CD4-positive, alpha-beta T cell treated with Interleukin-10 for 1 hour (primary cell): ENCODE measurements around the gene TFAP2A.

Experiments used
- DNase-seq: peaks from one replicate; pipeline ENCODE4 v3.0.0-alpha.2; 2020

TFAP2A gene

GRCh38 chr6:10425975-10426780, 11.3 kb upstream of the TFAP2A start:
- no peak for DNase-seq

DNA sequence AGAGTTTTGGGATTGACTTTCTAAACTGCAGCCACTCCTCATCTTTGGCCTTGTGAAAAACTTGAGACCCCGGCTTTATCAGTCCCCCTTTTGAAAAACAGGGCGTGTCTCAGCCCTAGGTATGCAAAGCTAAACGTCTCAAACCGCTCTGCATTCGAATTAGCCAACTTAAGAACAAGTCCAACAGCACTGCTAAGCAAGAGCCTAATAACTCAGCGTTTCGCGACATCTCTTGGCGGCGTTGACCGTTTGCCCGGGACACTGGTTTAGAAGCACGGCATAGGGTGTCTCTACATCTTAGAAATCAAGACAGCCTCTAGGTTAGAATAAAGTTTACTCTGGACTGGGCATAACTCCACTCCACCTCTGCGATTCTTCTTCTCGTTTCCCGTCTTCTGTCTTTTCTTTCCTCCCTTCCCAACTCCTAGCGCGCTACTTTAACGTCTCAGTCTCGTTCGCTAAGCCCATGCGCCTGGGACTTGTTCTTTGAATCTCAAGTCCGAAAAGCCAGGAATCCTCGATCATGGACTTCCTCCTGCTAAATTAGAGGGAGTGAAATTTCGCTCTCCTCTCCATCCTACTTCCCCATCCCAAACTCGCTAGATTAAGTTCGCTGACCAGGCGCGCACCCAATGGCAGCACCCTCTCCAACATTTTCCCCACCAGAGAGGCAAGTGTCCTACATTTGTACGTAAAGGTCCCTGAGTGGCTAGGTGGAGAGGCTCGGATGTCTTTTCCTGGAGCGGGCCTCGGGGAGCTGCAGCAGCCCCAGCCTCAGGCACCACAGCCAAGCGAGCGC, 10.5 kb upstream of the TFAP2A start:
- DNase-seq, result no peak

DNA sequence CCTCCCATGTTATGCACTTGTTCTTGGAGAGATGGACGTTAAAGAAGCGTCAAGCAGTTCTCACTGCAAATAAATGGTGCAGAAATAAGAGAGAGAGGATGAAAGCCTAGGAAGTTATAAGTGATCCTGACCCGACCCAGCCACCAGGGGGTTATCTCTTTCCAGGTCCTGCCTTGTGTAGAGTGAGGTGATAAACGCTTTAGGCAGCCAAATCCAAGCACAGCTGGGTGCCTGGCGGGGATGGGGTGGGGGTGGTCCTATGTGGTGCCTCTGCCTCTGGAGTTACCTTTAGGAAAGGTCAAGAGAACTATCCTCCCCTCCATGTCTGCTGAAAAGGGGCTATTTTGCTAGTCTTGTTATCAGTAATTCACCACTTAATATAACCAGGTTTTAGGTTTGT, 9.2 kb upstream of the TFAP2A start:
- DNase-seq, result no peak

GRCh38 chr6:10422737-10423034, 7.8 kb upstream of the TFAP2A start:
- DNase-seq, result no peak

DNA sequence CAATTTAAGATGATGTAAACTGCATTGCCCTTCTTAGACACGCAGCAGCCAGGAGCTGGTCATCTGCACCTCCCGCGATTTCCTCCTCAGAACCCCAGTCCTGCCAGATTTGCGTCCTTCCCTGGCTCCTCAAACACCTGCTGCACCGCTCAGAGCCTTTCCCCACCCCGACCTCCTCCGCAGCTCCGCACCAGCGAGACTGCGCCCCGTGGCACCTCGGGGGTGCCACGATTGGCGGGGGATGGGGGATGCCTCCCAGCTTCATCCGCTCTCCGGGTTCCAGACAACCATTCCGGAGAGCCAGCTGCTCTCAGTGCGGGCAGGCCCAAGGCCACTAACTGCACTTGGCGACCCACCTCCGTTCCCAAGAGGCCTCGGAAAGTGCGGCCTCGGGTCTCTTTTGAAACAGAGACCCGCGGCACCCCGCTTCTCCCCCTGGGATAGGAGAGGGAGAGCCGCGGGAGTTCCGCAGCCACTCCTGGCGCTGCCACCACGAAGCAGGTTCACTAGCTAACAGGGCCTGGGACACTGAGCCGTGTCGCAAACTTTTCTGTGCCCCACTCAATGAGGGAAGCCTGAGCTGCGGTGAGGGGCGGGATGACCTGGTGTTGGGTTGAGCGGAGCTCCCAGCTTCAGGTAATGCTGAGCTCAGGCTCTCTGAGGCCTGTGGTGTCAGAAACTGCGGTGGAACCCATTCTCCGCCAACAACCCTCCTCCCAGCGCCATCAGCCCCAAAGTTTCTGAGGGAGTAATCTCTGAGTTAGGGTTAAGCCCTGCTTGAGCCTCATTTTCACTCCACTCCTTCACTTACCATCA, 7.3 kb upstream of the TFAP2A start:
- no peak for DNase-seq

GRCh38 chr6:10421158-10421920, 6.5 kb upstream of the TFAP2A start:
- DNase-seq, result no peak

DNA sequence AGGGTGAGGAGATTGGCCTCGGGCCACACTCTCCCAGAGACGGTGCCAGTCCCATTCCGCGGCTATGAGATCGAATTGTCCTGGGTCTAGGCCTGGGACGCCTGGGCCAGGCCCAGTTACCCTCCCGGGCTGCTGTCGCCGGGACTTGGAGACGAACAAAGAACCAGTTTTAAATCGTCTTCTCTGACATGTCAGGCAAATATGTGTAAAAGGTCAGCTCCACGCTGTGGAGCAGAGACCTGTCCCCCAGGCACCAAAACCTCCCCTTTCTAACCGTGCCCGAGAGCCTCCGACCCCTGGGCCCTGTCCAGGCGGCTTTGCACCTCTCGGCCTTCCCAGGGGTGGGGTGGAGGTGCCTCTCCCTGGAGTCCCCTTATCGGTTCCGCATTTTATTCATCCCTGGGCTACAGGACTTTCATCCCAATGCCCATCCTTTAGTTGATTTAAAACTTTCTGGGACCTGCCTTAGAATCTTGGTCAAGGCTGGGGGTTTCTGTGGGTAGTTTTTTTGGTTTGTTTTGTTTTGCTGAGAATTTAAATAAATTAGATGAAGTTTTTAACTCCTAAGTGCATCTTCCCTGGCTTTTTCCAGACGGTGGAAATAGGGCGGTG, 5.8 kb upstream of the TFAP2A start:
- DNase-seq, result no peak

- no peak for DNase-seq
These were observed 5.1 kb upstream of the TFAP2A start for GRCh38 chr6:10419749-10420545.

GRCh38 chr6:10418862-10419748, 4.2 kb upstream of the TFAP2A start:
- no peak for DNase-seq

GRCh38 chr6:10418361-10418861, 3.5 kb upstream of the TFAP2A start:
- no peak for DNase-seq

DNA sequence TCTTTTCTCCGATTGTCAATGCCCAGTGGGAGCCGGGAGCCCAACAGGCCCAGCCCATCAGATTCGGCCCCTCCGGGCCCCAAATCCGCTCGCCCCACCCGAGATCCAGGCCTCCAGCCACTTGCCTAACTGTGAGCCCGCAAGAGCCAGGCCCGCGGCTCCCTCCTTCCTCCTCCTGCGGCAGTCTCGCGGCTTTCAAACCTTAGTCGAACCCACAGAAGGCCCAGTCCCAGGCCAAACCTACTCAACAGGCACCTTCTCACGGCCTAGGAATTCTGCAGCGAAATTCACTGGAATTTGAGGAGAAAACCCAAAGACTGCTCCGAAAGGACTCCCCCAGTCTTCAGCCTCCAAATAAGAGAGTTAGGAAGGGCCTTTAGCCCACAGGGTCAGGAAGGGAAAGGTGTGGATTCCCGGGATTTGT, 2.8 kb upstream of the TFAP2A start:
- no peak for DNase-seq

- DNase-seq, result no peak
These were observed 2.2 kb upstream of the TFAP2A start for GRCh38 chr6:10416863-10417641.

- no peak for DNase-seq
These were observed 1.6 kb upstream of the TFAP2A start for GRCh38 chr6:10416516-10416862.

GRCh38 chr6:10415617-10416480, 975 bp upstream of the TFAP2A start:
- no peak for DNase-seq

DNA sequence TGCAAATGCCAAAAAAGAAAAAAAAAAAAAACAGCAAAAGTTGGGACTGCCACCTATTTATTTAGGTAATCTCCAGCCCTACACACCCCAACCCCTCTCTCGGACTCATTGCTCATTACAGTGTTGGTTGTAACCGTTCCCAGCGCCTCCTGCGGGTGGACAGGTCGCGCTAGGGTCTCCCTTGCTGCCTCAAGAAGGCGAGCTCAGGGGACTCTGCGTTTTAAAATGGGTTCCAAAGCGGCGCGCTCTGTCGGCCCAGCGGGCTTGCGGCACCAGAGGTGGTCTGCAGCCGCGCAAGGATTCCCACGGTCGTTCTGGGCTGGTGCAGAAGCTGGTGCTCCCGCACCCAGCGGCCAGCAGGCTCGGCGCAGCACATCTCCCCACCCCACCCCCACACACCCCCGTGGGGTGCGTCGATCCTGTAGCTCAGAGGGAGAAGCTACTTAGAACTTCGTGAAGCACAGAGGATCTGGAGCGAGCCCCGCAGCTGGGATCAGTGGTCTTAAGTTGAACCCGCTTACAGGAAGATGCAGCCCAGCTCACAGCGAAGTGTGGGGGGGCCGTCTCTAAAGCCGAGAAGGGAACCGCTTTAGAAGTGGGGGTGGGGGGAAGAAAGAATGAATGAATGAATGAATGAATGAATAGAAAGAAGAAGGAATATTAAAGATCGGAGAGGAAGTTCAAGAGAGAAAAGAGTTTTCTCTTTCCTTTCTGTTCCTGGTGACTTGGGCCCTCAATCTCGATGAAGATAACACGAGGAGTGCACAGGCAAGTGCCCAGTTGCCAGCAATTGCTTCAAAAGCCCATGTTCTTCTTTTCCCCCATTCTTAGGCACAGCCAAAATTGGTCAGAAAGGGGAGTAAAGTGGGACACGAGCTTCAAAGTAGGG, 780 bp downstream of the TFAP2A start:
- no peak for DNase-seq

GRCh38 chr6:10413262-10413849, 1.5 kb downstream of the TFAP2A start:
- no peak for DNase-seq
